Pancreas (tissue), 10 donors: ENCODE data around the gene ATP8B4. TPM values are rescaled to one million over a fixed set of nuclear protein-coding genes. Genes with fewer than 3 reads are reported as not detected.

Source experiments
- ATAC-seq, 4 donors: fragments of 200-7000 bp; cut with Tn5 transposase; one replicate each; pipeline versions ENCODE4 v1.8.0 to v1.9.1; 2020; ENCODE audit warnings: mild to moderate bottlenecking in 4 of 4, moderate library complexity in 4 of 4
- DNase-seq, 6 donors: peaks; one replicate each; pipeline ENCODE4 v3.0.0-alpha.2; 2020
- FAIRE-seq: peaks from 2 replicates; lab custom pipeline; 2012; peaks lifted over from hg19 to GRCh38; lab: Jason Lieb, UNC
- H3K27ac ChIP-seq, 4 donors: fragments of 200-600 bp; sonication (generic); 1 replicate in 3 of 4; 2 replicates in 1 of 4; pipeline versions ENCODE4 v1.5.0 to v1.8.0; 2020
- H3K27me3 ChIP-seq, 4 donors: fragments of 200-600 bp; one replicate each; pipeline ENCODE4 v1.8.0; 2021
- H3K36me3 ChIP-seq, 3 donors: fragments of 200-600 bp; sonication (generic) in 1 of 3; one replicate each; pipeline versions ENCODE4 v1.5.0 to v1.8.0; 2020 to 2021
- H3K4me1 ChIP-seq, 3 donors: fragments of 200-600 bp; one replicate each; pipeline ENCODE4 v1.8.0; 2021
- H3K4me3 ChIP-seq, 4 donors: fragments of 200-600 bp; sonication (generic) in 2 of 4; one replicate each; pipeline versions ENCODE4 v1.5.0 to v1.8.0; 2020 to 2021
- H3K9me3 ChIP-seq, 4 donors: fragments of 200-600 bp; one replicate each; pipeline ENCODE4 v1.8.0; 2021
- WGBS, 2 donors: extraction: QIAGEN DNeasy Blood & Tissue Kit; methylation state at CpG; one replicate each; pipeline ENCODE4 v1.1.7; 2013; 5-methylcytosine and 5-hydroxymethylcytosine counted together
- intact Hi-C, 3 donors: fragments of 100-400 bp; cut with DNase I; formaldehyde crosslinking; loops; one replicate each; pipeline versions ENCODE4 v1.11.1 to v1.14.2; 2022
- polyA plus RNA-seq, 2 donors: library from polyadenylated mRNA; stranded (reverse); fragments of 200-250 nt; gene quantifications; one replicate each; pipeline ENCODE4 v1.2.3, GENCODE V29; 2013
- total RNA-seq, 6 donors: library from RNA; stranded (reverse); fragmentation: NEBNext Ultra II Directional in 4 of 6; extraction: Animal tissue kit (Norgen Biotek cat#: 25700) in 4 of 6; gene quantifications; one replicate each; pipeline versions ENCODE4 v1.2.1 to v1.2.4, GENCODE V29; 2021 to 2023
- TF ChIP-seq, protein P1 (sequence below), 4 donors: fragments of 200-600 bp; sonication (generic) in 3 of 4; IDR thresholded peaks; one replicate each; pipeline versions ENCODE4 v1.5.0 to v1.8.0; 2021; ENCODE audit warnings: antibody characterized with exemption in 4 of 4
- donor health status: healthy with polysubstance abuse.
- donor health status: DM: no; HTN: no; CAD: no; lungs with moderate emphysema.
- donor health status: DM: no; HTN: no; CAD: no.
- donor health status: control.
- donor health status: control.
- donor health status: Bipolar disorder and iron deficiency.
- donor health status: DM: yes; HTN: yes; CAD: no.
- donor health status: DM: no; HTN: no; CAD: no.
- donor health status: DM: no; HTN: no; CAD: no.
- donor health status: DM: yes; HTN: yes; CAD: no.

Gene ATP8B4
- total and polyA plus RNA-seq, 8 donors: 0.55 to 5.3 (median 0.97) TPM

DNA sequence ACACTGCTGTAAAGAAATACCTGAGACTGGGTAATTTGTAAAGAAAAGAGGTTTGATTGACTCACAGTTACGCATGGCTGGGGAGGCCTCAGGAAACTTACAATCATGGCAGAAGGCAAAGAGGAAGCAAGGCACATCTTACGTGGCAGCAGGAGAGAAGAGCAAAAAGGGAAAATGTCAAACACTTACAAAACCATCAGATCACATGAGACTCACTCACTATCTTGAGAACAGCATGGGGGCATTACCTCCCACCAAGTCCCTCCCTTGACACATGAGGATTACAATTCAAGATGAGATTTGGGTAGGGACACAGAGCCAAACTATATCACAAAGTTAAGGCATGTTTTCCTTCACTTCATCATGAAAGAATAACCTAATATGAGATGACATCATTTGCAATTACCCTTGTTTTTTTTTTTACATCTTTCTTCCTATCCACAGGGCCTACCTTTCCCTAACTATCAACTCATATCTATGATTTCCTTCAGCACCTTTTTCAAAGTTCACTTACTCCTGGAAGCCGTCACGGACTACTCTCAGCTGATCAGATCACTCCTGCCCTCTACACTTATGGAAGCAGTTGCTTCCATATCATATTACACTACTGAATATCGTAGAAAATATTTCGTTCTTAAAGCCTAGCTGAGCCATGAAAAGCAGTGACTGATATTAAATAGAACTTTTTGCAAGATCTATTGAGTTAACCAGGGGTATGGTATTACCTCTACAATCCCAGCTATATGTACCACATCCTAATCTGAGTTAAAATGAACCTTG, 25.5 kb upstream of the ATP8B4 start:
- Histone ChIP-seq H3K4me3 (no peak overlapping the region), H3K27ac (no peak overlapping the region), H3K36me3 (no peaks in the 10 kb centered on the region), H3K9me3 (no peaks in the 10 kb centered on the region), H3K27me3 (no peaks in the 10 kb centered on the region), H3K4me1 (no peaks in the 10 kb centered on the region)
- TF ChIP-seq, protein P1, sequence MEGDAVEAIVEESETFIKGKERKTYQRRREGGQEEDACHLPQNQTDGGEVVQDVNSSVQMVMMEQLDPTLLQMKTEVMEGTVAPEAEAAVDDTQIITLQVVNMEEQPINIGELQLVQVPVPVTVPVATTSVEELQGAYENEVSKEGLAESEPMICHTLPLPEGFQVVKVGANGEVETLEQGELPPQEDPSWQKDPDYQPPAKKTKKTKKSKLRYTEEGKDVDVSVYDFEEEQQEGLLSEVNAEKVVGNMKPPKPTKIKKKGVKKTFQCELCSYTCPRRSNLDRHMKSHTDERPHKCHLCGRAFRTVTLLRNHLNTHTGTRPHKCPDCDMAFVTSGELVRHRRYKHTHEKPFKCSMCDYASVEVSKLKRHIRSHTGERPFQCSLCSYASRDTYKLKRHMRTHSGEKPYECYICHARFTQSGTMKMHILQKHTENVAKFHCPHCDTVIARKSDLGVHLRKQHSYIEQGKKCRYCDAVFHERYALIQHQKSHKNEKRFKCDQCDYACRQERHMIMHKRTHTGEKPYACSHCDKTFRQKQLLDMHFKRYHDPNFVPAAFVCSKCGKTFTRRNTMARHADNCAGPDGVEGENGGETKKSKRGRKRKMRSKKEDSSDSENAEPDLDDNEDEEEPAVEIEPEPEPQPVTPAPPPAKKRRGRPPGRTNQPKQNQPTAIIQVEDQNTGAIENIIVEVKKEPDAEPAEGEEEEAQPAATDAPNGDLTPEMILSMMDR (IDR thresholded peaks at IDR 0.05): no peak
- intact Hi-C loops: no loop called here
- FAIRE-seq: no peak
- no peak for DNase-seq
- ATAC-seq: no peak
- WGBS, 2 donors: 68 to 69% methylated on average over 6 of the region's 6 CpGs

DNA sequence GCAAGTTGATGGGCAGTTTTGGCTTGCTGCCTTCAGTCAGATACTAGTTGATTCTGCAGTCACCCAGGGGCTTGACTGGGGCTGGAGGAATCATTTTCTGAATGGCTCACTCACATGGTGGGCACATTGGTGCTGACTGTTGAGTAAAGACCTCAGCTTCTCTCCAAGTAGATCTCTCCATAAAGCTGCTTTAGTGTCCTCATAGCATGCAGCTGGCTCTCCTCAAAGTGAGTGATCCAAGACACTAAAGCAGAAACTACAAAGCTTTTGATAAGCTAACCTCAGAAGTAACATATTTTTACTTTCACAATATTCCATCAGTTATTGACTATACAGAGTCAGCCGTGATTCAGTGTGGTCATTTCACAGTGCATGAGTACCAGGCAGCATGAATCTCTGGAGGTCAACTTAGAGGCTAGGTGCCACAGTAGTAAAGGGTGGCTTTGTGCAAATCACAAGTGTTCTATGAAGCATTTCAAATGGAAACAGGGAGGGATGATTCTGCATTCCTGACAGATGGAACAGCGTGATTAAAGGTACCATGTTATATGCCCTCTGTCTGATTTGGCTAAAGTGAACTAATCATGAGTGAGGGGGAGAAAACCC, 24.3 kb upstream of the ATP8B4 start:
- Histone ChIP-seq H3K27me3 (no peaks in the 10 kb centered on the region), H3K9me3 (no peaks in the 10 kb centered on the region), H3K27ac (no peak overlapping the region), H3K36me3 (no peaks in the 10 kb centered on the region), H3K4me3 (no peak overlapping the region), H3K4me1 (no peaks in the 10 kb centered on the region)
- DNase-seq (no peak), ATAC-seq (no peak), FAIRE-seq (no peak)
- intact Hi-C loops: no loop called here
- WGBS, 2 donors: 76 to 83% methylated on average over 2 of the region's 2 CpGs
- TF ChIP-seq, protein P1 (IDR thresholded peaks at IDR 0.05): no peak

DNA sequence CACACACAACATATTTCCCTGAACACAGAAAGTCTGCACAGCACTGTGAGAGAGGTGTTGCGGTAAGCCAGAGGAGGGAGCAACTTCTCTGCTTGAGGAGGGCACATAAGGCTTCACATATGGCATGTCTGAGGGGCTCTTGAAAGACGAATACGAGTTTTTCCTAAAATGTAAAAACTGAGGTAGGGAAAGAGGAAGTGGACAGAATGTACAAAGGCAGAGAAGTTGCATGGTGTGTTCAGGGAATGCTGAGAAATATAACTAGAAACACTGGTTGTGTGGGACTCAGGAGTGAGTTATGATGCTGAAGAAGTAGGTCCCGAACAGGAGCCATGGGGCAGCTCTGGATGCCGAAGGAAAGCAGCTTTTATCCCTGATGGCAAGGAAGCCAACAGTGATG, 22.8 kb upstream of the ATP8B4 start:
- no peaks in the 10 kb centered on the region for H3K36me3 ChIP-seq
- no peak overlapping the region for H3K4me3 ChIP-seq
- ATAC-seq: no peak
- H3K9me3 ChIP-seq: no peaks in the 10 kb centered on the region
- H3K27ac ChIP-seq: no peak overlapping the region
- intact Hi-C loops: no loop called here
- no peaks in the 10 kb centered on the region for H3K4me1 ChIP-seq
- no peaks in the 10 kb centered on the region for H3K27me3 ChIP-seq
- TF ChIP-seq, protein P1 (IDR thresholded peaks at IDR 0.05): no peak
- 58 to 73% methylated on average over 5 of the region's 5 CpGs for WGBS, 2 donors
- DNase-seq: no peak
- FAIRE-seq: no peak

DNA sequence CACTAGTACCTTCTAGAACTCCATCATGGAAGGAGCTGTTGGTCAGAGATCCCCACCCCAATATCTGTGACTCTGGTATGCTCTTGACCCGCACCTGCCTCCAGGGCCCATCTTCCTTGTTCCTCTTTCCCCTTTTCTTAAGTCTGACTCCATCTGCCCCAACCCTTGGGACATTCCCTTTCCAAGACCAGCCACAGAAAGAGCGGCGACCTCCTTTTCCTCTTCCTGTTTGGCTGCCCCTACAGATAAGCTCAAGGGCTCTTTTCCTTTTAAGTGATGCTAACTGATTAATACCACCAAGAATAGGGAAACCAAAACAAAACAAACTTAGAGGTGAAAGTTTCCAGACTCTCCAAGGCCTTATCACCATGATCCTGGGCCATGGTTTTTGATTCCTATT, 21.9 kb upstream of the ATP8B4 start:
- no peak for DNase-seq
- no peaks in the 10 kb centered on the region for H3K27me3 ChIP-seq
- no peak for FAIRE-seq
- ATAC-seq: no peak
- WGBS, 2 donors: 77 to 91% methylated on average over 3 of the region's 3 CpGs
- intact Hi-C loops: no loop called here
- no peaks in the 10 kb centered on the region for H3K4me1 ChIP-seq
- H3K27ac ChIP-seq: no peak overlapping the region
- H3K36me3 ChIP-seq: no peaks in the 10 kb centered on the region
- H3K9me3 ChIP-seq: no peaks in the 10 kb centered on the region
- no peak overlapping the region for H3K4me3 ChIP-seq
- TF ChIP-seq, protein P1 (IDR thresholded peaks at IDR 0.05): no peak

DNA sequence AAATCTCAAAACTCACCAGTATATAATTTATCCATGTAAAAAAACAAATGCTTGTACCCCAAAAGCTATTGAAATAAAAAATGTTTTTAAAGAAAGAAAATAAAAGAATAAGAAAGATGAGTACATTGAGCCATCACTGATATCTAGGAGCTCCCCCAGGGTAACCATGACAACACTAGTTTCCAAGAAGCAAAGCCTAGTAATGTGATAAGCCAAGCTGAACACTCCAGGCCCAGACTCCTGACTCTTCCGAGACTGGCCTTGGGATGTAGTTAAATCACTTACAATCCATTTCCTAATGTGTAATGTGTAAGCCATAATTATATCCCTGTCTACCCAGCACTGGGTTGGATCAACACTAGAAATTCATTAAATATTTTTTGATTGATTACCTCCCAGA, 21.1 kb upstream of the ATP8B4 start:
- DNase-seq (no peak), ATAC-seq (no peak), FAIRE-seq (no peak)
- no peaks in the 10 kb centered on the region for H3K27me3 ChIP-seq
- H3K4me1 ChIP-seq: no peaks in the 10 kb centered on the region
- H3K9me3 ChIP-seq: no peaks in the 10 kb centered on the region
- WGBS, 2 donors: 3% methylated on average over 1 of the region's 1 CpG
- H3K4me3 ChIP-seq: no peak overlapping the region
- intact Hi-C loops: no loop called here
- H3K27ac ChIP-seq: no peak overlapping the region
- TF ChIP-seq, protein P1 (IDR thresholded peaks at IDR 0.05): no peak
- no peaks in the 10 kb centered on the region for H3K36me3 ChIP-seq
